GM23338 (cell line): Measurements from ENCODE around the gene NFAT5.

ENCODE experiments used
- CREB1 ChIP-seq: fragments of 250-450 bp; sonication (Bioruptor Pico); IDR thresholded peaks from 2 replicates; pipeline ENCODE4 v1.5.0; 2020; ENCODE audit warnings: low read depth, mild to moderate bottlenecking, moderate library complexity
- EZH2 ChIP-seq: fragments of 200-600 bp; sonication (generic); IDR thresholded peaks from one replicate; pipeline ENCODE4 v1.8.0; 2017; ENCODE audit warnings: antibody characterized with exemption, mild to moderate bottlenecking, low read depth; ENCODE audit not compliant: unreplicated experiment
- EZH2phosphoT487 ChIP-seq: fragments of 200-600 bp; sonication (generic); IDR thresholded peaks from one replicate; pipeline ENCODE4 v1.8.1; 2018; ENCODE audit warnings: antibody characterized with exemption; ENCODE audit not compliant: unreplicated experiment
- NANOG ChIP-seq: IDR thresholded peaks from 2 replicates; pipeline ENCODE4 v1.6.1; 2016; ENCODE audit warnings: antibody characterized with exemption, borderline replicate concordance
- POLR2AphosphoS5 ChIP-seq: IDR thresholded peaks from 2 replicates; pipeline ENCODE4 v1.6.1; 2016; ENCODE audit warnings: antibody characterized with exemption, low read depth
- ZNF114 ChIP-seq: fragments of 250-450 bp; sonication (Bioruptor Pico); IDR thresholded peaks from 2 replicates; pipeline ENCODE4 v1.5.0; 2020; ENCODE audit warnings: mild to moderate bottlenecking, moderate library complexity
- TF ChIP-seq, protein P1 (sequence below), 2 experiments: fragments of 200-600 bp in 1 of 2; sonication (generic) in 1 of 2; conservative IDR thresholded peaks; 2 replicates each; pipeline versions ENCODE4 v1.5.1 to v1.6.1; 2016 to 2017; ENCODE audit warnings: antibody characterized with exemption in 2 of 2, low read depth in 2 of 2, mild to moderate bottlenecking in 2 of 2, moderate library complexity in 1 of 2
- TF ChIP-seq, protein P2 (sequence below): IDR thresholded peaks from one replicate; pipeline ENCODE4 v1.6.1; 2018; ENCODE audit warnings: antibody characterized with exemption; ENCODE audit not compliant: unreplicated experiment
- TF ChIP-seq, protein P3 (sequence below): IDR thresholded peaks from 2 replicates; pipeline ENCODE4 v1.6.1; 2016; ENCODE audit warnings: antibody characterized with exemption

DNA sequence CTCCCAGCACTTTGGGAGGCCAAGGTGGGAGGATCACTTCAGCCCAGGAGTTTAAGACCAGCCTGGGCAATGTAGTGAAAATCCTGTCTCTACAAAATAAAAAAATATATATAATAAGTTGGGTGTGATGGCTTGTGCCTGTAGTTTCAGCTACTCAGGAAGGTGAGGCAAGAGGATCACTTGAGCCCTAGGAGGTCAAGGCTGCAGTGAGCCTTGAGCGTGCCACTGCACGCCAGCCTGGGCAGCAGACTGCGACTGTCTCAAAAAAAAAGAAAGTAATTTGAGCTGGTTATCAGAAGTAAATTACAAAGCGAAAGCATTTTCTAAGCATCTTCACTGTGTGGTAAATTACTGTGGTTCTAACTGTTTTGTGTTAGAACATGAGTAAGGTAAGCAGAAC, 94.4 kb downstream of the NFAT5 start:
- TF ChIP-seq CREB1 (CRISPR knock-in tag) = no peak
- TF ChIP-seq, protein P1, sequence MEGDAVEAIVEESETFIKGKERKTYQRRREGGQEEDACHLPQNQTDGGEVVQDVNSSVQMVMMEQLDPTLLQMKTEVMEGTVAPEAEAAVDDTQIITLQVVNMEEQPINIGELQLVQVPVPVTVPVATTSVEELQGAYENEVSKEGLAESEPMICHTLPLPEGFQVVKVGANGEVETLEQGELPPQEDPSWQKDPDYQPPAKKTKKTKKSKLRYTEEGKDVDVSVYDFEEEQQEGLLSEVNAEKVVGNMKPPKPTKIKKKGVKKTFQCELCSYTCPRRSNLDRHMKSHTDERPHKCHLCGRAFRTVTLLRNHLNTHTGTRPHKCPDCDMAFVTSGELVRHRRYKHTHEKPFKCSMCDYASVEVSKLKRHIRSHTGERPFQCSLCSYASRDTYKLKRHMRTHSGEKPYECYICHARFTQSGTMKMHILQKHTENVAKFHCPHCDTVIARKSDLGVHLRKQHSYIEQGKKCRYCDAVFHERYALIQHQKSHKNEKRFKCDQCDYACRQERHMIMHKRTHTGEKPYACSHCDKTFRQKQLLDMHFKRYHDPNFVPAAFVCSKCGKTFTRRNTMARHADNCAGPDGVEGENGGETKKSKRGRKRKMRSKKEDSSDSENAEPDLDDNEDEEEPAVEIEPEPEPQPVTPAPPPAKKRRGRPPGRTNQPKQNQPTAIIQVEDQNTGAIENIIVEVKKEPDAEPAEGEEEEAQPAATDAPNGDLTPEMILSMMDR (conservative IDR thresholded peaks at IDR 0.05; ENCODE audit: low read depth in 2 of 2) = no peak
- TF ChIP-seq, protein P2, sequence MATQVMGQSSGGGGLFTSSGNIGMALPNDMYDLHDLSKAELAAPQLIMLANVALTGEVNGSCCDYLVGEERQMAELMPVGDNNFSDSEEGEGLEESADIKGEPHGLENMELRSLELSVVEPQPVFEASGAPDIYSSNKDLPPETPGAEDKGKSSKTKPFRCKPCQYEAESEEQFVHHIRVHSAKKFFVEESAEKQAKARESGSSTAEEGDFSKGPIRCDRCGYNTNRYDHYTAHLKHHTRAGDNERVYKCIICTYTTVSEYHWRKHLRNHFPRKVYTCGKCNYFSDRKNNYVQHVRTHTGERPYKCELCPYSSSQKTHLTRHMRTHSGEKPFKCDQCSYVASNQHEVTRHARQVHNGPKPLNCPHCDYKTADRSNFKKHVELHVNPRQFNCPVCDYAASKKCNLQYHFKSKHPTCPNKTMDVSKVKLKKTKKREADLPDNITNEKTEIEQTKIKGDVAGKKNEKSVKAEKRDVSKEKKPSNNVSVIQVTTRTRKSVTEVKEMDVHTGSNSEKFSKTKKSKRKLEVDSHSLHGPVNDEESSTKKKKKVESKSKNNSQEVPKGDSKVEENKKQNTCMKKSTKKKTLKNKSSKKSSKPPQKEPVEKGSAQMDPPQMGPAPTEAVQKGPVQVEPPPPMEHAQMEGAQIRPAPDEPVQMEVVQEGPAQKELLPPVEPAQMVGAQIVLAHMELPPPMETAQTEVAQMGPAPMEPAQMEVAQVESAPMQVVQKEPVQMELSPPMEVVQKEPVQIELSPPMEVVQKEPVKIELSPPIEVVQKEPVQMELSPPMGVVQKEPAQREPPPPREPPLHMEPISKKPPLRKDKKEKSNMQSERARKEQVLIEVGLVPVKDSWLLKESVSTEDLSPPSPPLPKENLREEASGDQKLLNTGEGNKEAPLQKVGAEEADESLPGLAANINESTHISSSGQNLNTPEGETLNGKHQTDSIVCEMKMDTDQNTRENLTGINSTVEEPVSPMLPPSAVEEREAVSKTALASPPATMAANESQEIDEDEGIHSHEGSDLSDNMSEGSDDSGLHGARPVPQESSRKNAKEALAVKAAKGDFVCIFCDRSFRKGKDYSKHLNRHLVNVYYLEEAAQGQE = no peak
- no peak for TF ChIP-seq ZNF114 (CRISPR knock-in tag)
- no peak for TF ChIP-seq EZH2
- no peak for TF ChIP-seq NANOG
- TF ChIP-seq EZH2phosphoT487 = no peak
- TF ChIP-seq POLR2AphosphoS5 = no peak
- TF ChIP-seq, protein P3, sequence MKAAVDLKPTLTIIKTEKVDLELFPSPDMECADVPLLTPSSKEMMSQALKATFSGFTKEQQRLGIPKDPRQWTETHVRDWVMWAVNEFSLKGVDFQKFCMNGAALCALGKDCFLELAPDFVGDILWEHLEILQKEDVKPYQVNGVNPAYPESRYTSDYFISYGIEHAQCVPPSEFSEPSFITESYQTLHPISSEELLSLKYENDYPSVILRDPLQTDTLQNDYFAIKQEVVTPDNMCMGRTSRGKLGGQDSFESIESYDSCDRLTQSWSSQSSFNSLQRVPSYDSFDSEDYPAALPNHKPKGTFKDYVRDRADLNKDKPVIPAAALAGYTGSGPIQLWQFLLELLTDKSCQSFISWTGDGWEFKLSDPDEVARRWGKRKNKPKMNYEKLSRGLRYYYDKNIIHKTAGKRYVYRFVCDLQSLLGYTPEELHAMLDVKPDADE = no peak
